HG03060 (cell line): ENCODE measurements around the gene ELF5.

Experiments
- ATAC-seq: cut with Tn5 transposase; IDR thresholded peaks from one replicate; pipeline ENCODE4 v1.9.1; 2021; ENCODE audit warnings: low read depth, moderate number of reproducible peaks; ENCODE audit not compliant: unreplicated experiment

Gene ELF5

DNA sequence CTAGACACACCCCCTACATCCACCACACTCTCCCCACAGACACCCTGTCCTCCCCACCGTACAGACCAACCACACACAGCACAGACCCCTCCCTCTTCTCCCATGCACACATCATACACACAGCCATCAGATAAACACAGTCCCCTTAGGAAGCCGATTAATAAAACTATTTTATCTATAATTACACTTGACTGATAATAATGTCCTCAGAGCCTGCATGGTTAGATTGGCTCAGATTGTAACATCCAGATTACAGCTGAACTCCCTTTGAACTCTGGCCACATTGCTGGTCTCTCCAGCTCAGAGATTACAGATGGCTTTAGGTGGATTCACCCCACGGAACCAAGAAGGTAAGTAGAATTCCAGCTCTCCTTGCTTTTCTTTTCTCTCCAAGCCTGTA is 9.5 kb upstream of the ELF5 start:
- no peak for ATAC-seq

GRCh38 chr11:34522188-34522587 is 8.6 kb upstream of the ELF5 start:
- ATAC-seq = no peak

- ATAC-seq = no peak
These were observed 7.7 kb upstream of the ELF5 start for GRCh38 chr11:34521265-34521664.

- no peak for ATAC-seq
These were observed 6.1 kb upstream of the ELF5 start for GRCh38 chr11:34519595-34520235.

- no peak for ATAC-seq
These were observed 2.9 kb upstream of the ELF5 start for GRCh38 chr11:34516247-34517040.

- no peak for ATAC-seq
These were observed 1.0 kb upstream of the ELF5 start for GRCh38 chr11:34514597-34514996.

DNA sequence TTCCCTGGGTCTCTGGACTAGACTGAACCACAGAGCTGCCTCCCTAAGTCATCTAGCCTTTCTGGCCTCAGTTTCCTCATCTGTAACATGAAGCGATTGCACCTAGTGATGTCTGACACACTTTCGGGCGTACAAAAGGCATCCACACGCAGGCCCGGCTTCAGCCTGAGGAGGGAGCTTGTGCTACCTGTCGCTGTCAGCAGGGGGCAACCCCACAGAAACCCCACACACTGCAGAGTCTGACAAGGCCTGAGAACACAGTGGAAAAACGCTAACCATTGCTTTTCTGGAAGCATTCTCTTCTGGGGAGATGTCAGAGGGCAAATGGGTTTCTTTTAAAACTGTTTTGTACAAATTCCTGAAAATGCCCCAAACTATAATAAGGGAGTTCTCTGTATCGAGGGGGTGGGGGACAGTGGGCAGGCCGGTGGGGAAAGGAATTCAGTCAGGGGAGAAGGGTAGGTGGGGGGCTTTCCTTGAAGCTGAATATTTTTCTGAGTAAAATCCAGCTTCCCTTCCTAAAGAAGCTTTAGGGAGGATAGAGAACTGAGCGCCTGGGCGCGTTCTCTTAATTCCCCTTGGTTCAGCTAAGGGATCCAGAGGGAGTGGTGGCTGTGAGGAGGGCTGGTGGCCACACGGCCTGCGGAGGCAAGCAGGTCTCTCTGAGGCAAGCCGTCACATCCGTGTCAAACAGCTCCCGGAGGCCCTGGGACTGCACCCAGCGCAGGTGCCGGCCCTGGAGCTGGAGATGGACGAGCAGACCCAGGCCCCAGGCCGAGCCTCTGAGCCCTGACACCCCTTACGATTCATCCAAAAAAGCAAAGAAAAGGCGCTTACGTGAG is 533 bp downstream of the ELF5 start:
- ATAC-seq = no peak

DNA sequence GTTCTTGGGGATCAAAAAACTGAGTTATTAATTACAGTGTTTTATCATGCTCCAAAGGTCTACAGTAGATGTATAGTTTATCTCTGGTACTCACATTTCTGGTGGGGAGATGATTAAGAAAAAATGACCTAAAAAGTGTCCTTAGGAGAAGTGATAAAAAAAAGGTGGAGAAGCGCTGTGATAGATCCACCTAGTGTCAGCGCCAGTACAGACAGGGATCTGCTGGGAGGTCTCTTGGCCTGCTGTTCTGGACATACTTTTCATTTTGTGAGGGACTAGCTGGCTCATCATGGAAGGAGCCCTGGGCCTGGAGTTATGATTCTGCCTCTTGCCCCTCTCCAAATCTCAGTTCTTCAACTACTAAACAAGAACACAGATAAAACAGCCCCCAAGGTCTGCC is 2.9 kb downstream of the ELF5 start:
- no peak for ATAC-seq

DNA sequence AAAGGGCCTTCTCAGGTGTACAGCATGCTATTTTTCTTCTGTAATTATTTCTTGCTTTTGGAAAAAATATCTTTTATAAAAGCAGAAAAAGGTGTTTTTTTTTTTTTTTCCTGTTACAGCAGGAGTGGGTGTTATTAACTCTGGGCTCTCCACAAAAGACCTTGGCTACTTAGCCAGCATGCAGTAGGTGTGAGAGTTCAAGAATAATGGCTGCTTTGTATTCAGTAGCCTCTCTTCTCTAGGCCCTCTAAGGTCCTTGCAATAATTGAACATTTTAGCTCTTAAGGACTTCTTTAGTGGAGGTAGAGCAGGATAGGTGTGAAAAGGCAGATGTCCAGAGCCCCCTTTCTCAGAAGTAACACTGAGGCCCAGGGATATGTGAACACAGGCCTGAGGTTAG is 3.4 kb downstream of the ELF5 start:
- ATAC-seq = no peak

GRCh38 chr11:34509336-34509876 is 4.2 kb downstream of the ELF5 start:
- no peak for ATAC-seq

DNA sequence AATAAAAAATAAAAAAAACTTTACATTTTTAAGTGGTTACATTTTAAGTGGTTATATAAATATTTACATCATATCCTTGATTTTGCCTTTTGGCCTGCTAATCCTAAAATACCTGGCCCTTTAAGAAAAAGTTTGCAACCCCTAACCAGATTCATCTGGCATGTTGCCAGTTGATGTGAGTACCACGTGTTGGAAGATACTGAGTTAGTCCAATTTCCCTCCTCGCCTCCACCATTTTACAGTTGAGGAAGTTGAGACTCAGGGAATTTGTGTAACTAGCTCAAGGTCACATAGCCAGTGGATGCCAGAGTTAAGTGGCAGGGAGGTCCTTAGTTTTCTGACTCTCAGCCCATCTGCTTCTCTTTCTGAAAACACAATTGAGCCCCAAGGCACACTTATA is 5.1 kb downstream of the ELF5 start:
- no peak for ATAC-seq

- ATAC-seq = no peak
These were observed 6.0 kb downstream of the ELF5 start for GRCh38 chr11:34507610-34508009.

DNA sequence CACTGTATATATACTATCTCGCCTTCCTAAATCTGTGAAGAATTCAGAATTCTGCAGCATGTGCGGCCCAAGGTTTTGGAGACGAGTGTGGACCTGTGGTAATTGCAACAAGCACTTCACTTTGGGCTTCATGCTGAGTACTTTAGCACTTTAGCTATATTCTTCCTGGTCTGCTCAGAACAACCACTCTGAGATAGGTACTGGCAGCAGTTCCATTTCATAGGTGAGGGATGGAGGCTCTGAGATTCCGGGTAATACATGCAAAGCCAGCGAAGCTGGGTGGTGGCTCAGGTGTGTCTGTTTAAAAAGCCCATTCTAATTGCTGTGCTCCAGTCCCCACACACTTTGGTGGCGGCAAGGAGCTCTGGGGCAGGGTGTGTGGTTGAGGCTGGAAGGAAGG is 6.4 kb downstream of the ELF5 start:
- ATAC-seq = no peak

- ATAC-seq = no peak
These were observed 7.7 kb downstream of the ELF5 start for GRCh38 chr11:34505874-34506273.

GRCh38 chr11:34502949-34503348 is 10.6 kb downstream of the ELF5 start:
- ATAC-seq = no peak

DNA sequence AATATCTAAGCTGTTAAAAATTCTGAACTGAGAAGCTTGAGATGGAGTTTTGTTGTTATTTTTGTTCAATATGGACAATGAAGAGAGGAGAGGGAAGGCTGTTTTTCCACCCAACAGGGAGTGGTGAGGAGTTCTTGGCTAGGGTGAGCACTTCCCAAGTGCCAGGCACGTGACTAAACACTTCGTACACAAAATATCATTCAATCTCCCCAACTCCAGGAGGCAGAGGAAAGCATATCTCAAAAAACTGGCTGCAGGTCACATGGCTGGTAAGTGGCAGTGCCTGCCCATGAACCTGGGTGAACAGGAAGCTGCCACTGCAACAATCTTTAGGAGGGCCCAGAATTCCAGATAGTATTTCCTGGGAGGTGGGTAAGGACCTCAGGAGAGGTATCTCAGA is 11.6 kb downstream of the ELF5 start:
- ATAC-seq = no peak

DNA sequence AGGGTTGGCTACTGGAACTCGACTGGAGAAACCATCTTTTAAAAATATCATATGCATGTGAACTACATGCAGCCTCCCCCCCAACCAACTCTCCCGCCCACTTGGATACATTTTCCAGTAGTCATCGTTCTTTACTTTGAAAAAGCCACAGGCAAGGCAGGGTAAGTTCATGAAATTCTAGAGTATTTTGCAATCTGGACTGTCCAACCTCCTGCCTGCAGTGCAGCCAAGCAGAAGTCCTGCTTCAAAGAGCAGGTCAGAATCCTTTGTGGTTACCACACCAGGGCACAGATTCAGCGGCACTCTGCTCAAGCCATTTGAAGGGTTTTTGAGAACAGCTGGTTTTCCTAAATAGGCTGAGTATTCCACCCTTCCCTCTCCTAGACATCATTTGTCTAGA is 12.1 kb downstream of the ELF5 start:
- no peak for ATAC-seq

GRCh38 chr11:34499719-34500500 is 13.7 kb downstream of the ELF5 start:
- no peak for ATAC-seq

- ATAC-seq = no peak
These were observed 17.7 kb downstream of the ELF5 start for GRCh38 chr11:34495724-34496377.

GRCh38 chr11:34495239-34495723 is 18.3 kb downstream of the ELF5 start:
- ATAC-seq = no peak
